Neural progenitor cell (in vitro differentiated cells): ENCODE measurements around the gene ADGRD1.

Experiments used
- CTCF ChIP-seq: fragments of 200-600 bp; sonication (generic); IDR thresholded peaks from 2 replicates; pipeline ENCODE4 v1.5.1; 2017; ENCODE audit warnings: antibody characterized with exemption, mild to moderate bottlenecking
- EZH2 ChIP-seq: fragments of 200-600 bp; sonication (generic); IDR thresholded peaks from 2 replicates; pipeline ENCODE4 v1.6.1; 2017; ENCODE audit warnings: antibody characterized with exemption, mild to moderate bottlenecking, moderate library complexity

GRCh38 chr12:130976171-130976720 lies 22.5 kb downstream of the ADGRD1 start:
- no peak for TF ChIP-seq EZH2
- TF ChIP-seq CTCF: no peak
